GM19468 (cell line): ENCODE measurements around the gene CPD.

Source experiments
- ATAC-seq: cut with Tn5 transposase; IDR thresholded peaks from one replicate; pipeline ENCODE4 v1.9.1; 2021; ENCODE audit warnings: mild to moderate bottlenecking, moderate library complexity, moderate number of reproducible peaks; ENCODE audit not compliant: unreplicated experiment; ENCODE audit errors: extremely low read depth

CPD gene

GRCh38 chr17:30351735-30352134 is 27.0 kb upstream of the CPD start:
- no peak for ATAC-seq

GRCh38 chr17:30352240-30352814 is 26.4 kb upstream of the CPD start:
- ATAC-seq = no peak

GRCh38 chr17:30354701-30355100 is 24.0 kb upstream of the CPD start:
- no peak for ATAC-seq

GRCh38 chr17:30357476-30357875 is 21.3 kb upstream of the CPD start:
- no peak for ATAC-seq

GRCh38 chr17:30358055-30358760 is 20.5 kb upstream of the CPD start:
- ATAC-seq = no peak

GRCh38 chr17:30360086-30360808 is 18.5 kb upstream of the CPD start:
- no peak for ATAC-seq

GRCh38 chr17:30361766-30362279 is 16.9 kb upstream of the CPD start:
- ATAC-seq = no peak

GRCh38 chr17:30363715-30364202 is 15.0 kb upstream of the CPD start:
- peak; percentile 73 for ATAC-seq

- no peak for ATAC-seq
These were observed 12.2 kb upstream of the CPD start for GRCh38 chr17:30366536-30366935.

GRCh38 chr17:30368912-30369720 is 9.6 kb upstream of the CPD start:
- ATAC-seq = no peak

- no peak for ATAC-seq
These were observed 8.7 kb upstream of the CPD start for GRCh38 chr17:30369995-30370394.

GRCh38 chr17:30372755-30373154 is 6.0 kb upstream of the CPD start:
- no peak for ATAC-seq

GRCh38 chr17:30375661-30376060 is 3.1 kb upstream of the CPD start:
- no peak for ATAC-seq

- ATAC-seq = no peak
These were observed 1.9 kb upstream of the CPD start for GRCh38 chr17:30376621-30377452.

- ATAC-seq = no peak
These were observed 1.0 kb upstream of the CPD start for GRCh38 chr17:30377574-30378240.

- ATAC-seq = no peak
These were observed 394 bp upstream of the CPD start for GRCh38 chr17:30378241-30378824.

- no peak for ATAC-seq
These were observed 676 bp downstream of the CPD start for GRCh38 chr17:30379303-30379902.

- no peak for ATAC-seq
These were observed 1.2 kb downstream of the CPD start for GRCh38 chr17:30379903-30380381.
